A549 (cell line): ENCODE measurements around the gene PCNT. TPM values are rescaled to one million over a fixed set of nuclear protein-coding genes. Genes with fewer than 3 reads are reported as not detected.
"Not testable (repeated sequence)": the region's sequence is repeated elsewhere in the genome, so short reads cannot be mapped to it uniquely, and the experiment has no call there.

Experiments
- ATAC-seq, 2 experiments: fragments of 200-7000 bp in 1 of 2; fragments of >200 bp in 1 of 2; cut with Nextera tagmentation in 1 of 2; cut with Tn5 transposase in 1 of 2; 3 replicates each; pipeline versions ENCODE4 v1.8.0 to v1.9.1; 2018 to 2020; ENCODE audit warnings: mild to moderate bottlenecking in 1 of 2, moderate library complexity in 1 of 2
- CTCF ChIA-PET: fragments of 300-600 bp; sonication (Branson Sonifier 250); formaldehyde crosslinking; extraction: SDS; loops from one replicate; lab custom pipeline; 2021; ENCODE audit warnings: antibody characterized with exemption, inconsistent platforms; lab: Yijun Ruan, JAX
- POLR2A ChIA-PET: fragments of 350-600 bp; formaldehyde crosslinking; extraction: SDS; loops from one replicate; lab custom pipeline; 2021; ENCODE audit warnings: antibody characterized with exemption, inconsistent platforms; lab: Yijun Ruan, JAX
- DNase-seq, 2 experiments: peaks; one replicate each; pipeline versions ENCODE4 v3.0.0 to v3.0.0-alpha.2; 2011 to 2016; ENCODE audit warnings: low read depth in 1 of 2, low spot score in 1 of 2
- FAIRE-seq: peaks from 2 replicates; lab custom pipeline; 2011; peaks lifted over from hg19 to GRCh38; lab: Jason Lieb, UNC
- H3K27ac ChIP-seq, 2 experiments: fragments of >200 bp; sonication (Bioruptor Twin); formaldehyde crosslinking; 3 replicates each; pipeline ENCODE4 v1.5.1; 2016 to 2017
- H3K4me1 ChIP-seq: fragments of >200 bp; sonication (Bioruptor Twin); formaldehyde crosslinking; 3 replicates; pipeline ENCODE4 v1.6.1; 2016
- H3K4me2 ChIP-seq: fragments of >200 bp; sonication (Bioruptor Twin); formaldehyde crosslinking; 3 replicates; pipeline ENCODE4 v1.6.1; 2016
- H3K4me3 ChIP-seq: fragments of >200 bp; sonication (Bioruptor Twin); formaldehyde crosslinking; 3 replicates; pipeline ENCODE4 v1.5.1; 2016
- H3K9me3 ChIP-seq: fragments of >200 bp; sonication (Bioruptor Twin); formaldehyde crosslinking; 3 replicates; pipeline ENCODE4 v1.6.1; 2016
- ATOH8 ChIP-seq: fragments of 250-450 bp; sonication (Bioruptor Pico); IDR thresholded peaks from 2 replicates; pipeline ENCODE4 v1.5.0; 2020; ENCODE audit warnings: low read depth, mild to moderate bottlenecking, moderate library complexity
- CBX8 ChIP-seq: fragments of 200-600 bp; sonication (generic); IDR thresholded peaks from 2 replicates; pipeline ENCODE4 v1.6.1; 2016
- CHD4 ChIP-seq: fragments of 200-600 bp; sonication (generic); IDR thresholded peaks from 2 replicates; pipeline ENCODE4 v1.6.1; 2016; ENCODE audit warnings: antibody characterized with exemption, mild to moderate bottlenecking, borderline replicate concordance
- CTCF ChIP-seq: fragments of >200 bp; sonication (Bioruptor Twin); formaldehyde crosslinking; IDR thresholded peaks from 3 replicates; pipeline ENCODE4 v1.5.1; 2016
- E2F6 ChIP-seq: IDR thresholded peaks from 2 replicates; pipeline ENCODE4 v1.6.1; 2012; ENCODE audit warnings: low read depth, borderline replicate concordance
- EHF ChIP-seq: fragments of 250-450 bp; sonication (Bioruptor Pico); IDR thresholded peaks from 2 replicates; pipeline ENCODE4 v1.5.0; 2020; ENCODE audit warnings: mild to moderate bottlenecking
- ESRRA ChIP-seq: fragments of 150-350 bp; IDR thresholded peaks from 2 replicates; pipeline ENCODE4 v1.6.1; 2014; ENCODE audit warnings: mild to moderate bottlenecking, low read length, borderline replicate concordance
- GATA3 ChIP-seq: IDR thresholded peaks from 2 replicates; pipeline ENCODE4 v1.6.1; 2012; ENCODE audit warnings: borderline replicate concordance
- HES2 ChIP-seq: fragments of >200 bp; sonication (Bioruptor Twin); formaldehyde crosslinking; IDR thresholded peaks from 2 replicates; pipeline ENCODE4 v1.6.1; 2016
- HMGXB4 ChIP-seq: fragments of 250-450 bp; sonication (Bioruptor Pico); IDR thresholded peaks from 2 replicates; pipeline ENCODE4 v1.5.0; 2021; ENCODE audit warnings: mild to moderate bottlenecking, moderate library complexity, borderline replicate concordance
- HOXA7 ChIP-seq: fragments of 250-450 bp; sonication (Bioruptor Pico); IDR thresholded peaks from 2 replicates; pipeline ENCODE4 v1.5.0; 2020; ENCODE audit warnings: mild to moderate bottlenecking, moderate library complexity
- HOXB13 ChIP-seq: fragments of 250-450 bp; sonication (Bioruptor Pico); IDR thresholded peaks from 2 replicates; pipeline ENCODE4 v1.5.0; 2020; ENCODE audit warnings: low read depth, mild to moderate bottlenecking, moderate library complexity
- JUNB ChIP-seq: fragments of >200 bp; sonication (Bioruptor Twin); formaldehyde crosslinking; IDR thresholded peaks from 2 replicates; pipeline ENCODE4 v1.6.1; 2016
- KDM1A ChIP-seq: fragments of 200-600 bp; sonication (generic); IDR thresholded peaks from 2 replicates; pipeline ENCODE4 v1.6.1; 2016; ENCODE audit warnings: low read depth, mild to moderate bottlenecking
- KDM5A ChIP-seq: fragments of 200-600 bp; sonication (generic); IDR thresholded peaks from 2 replicates; pipeline ENCODE4 v1.6.1; 2016; ENCODE audit warnings: antibody characterized with exemption, mild to moderate bottlenecking
- MAZ ChIP-seq: fragments of 150-350 bp; IDR thresholded peaks from 2 replicates; pipeline ENCODE4 v1.6.1; 2014; ENCODE audit warnings: antibody characterized with exemption, low read depth, low read length, borderline replicate concordance
- NFE2L2 ChIP-seq: fragments of 150-350 bp; conservative IDR thresholded peaks from 2 replicates; pipeline ENCODE4 v1.6.1; 2014; ENCODE audit warnings: low read length
- NPAS2 ChIP-seq: fragments of 250-450 bp; sonication (Bioruptor Pico); IDR thresholded peaks from 2 replicates; pipeline ENCODE4 v1.8.0; 2022; ENCODE audit warnings: mild to moderate bottlenecking, moderate library complexity, borderline replicate concordance
- RCOR1 ChIP-seq: fragments of 150-350 bp; IDR thresholded peaks from 2 replicates; pipeline ENCODE4 v1.6.1; 2014; ENCODE audit warnings: antibody characterized with exemption, low read length, low read depth
- ZC3H11A ChIP-seq: fragments of 450-650 bp; IDR thresholded peaks from 2 replicates; pipeline ENCODE4 v1.6.1; 2014; ENCODE audit warnings: antibody characterized with exemption, mild to moderate bottlenecking
- WGBS: methylation state at CpG from one replicate; pipeline ENCODE4 v1.1.6; 2017; ENCODE audit errors: missing lambda C conversion rate; 5-methylcytosine and 5-hydroxymethylcytosine counted together
- polyA plus RNA-seq, 4 experiments: library from polyadenylated mRNA; depleted of rRNA in 3 of 4; stranded (reverse); fragments of >200 nt; fragmentation: RNase III in 1 of 4; extraction: RNeasy Plus Mini Kit Qiagen cat#74134 plus additional on column Dnase treatment in 1 of 4; gene quantifications; 2 replicates in 3 of 4; 3 replicates in 1 of 4; pipeline ENCODE4 v1.2.3, GENCODE V29; 2011 to 2017

PCNT gene
- polyA plus RNA-seq, 2 of the 4 experiments (the other 2 are of a cell fraction), result 11.1 to 14.6 TPM

GRCh38 chr21:46401186-46401910 is 77.4 kb downstream of the PCNT start:
- TF ChIP-seq NFE2L2, result no peak
- TF ChIP-seq EHF (CRISPR knock-in tag), result no peak
- TF ChIP-seq ESRRA, result no peak
- TF ChIP-seq CTCF, result no peak
- no peak for TF ChIP-seq ZC3H11A
- no peak for TF ChIP-seq JUNB
- FAIRE-seq, result no peak
- POLR2A ChIA-PET, result no interaction called here
- no peak overlapping the region for H3K4me2 ChIP-seq
- no peak overlapping the region for H3K4me3 ChIP-seq
- 91% methylated on average over 12 of the region's 13 CpGs for WGBS
- no peak overlapping the region for H3K27ac ChIP-seq
- CTCF ChIA-PET, result interaction anchor here (1.5 kb wide), 1 partner anchor 12 kb away, joined by 4 read pairs; no protein-coding TSS in a partner anchor
- no peaks in the 10 kb centered on the region for H3K9me3 ChIP-seq
- no peak for DNase-seq
- ATAC-seq, result no peak
- H3K4me1 ChIP-seq, result no peaks in the 10 kb centered on the region

- DNase-seq, result no peak
- no peaks in the 10 kb centered on the region for H3K9me3 ChIP-seq
- 92% methylated on average over 13 of the region's 15 CpGs for WGBS
- H3K4me2 ChIP-seq, result no peak overlapping the region
- no peak overlapping the region for H3K27ac ChIP-seq
- ChIA-PET POLR2A (no interaction called here), CTCF (no interaction called here)
- H3K4me1 ChIP-seq, result no peaks in the 10 kb centered on the region
- no peak overlapping the region for H3K4me3 ChIP-seq
- no peak for FAIRE-seq
- ATAC-seq, result no peak
- TF ChIP-seq CBX8, result no peak
- TF ChIP-seq HOXB13 (CRISPR knock-in tag), result no peak
- no peak for TF ChIP-seq HMGXB4
- no peak for TF ChIP-seq ATOH8
- no peak for TF ChIP-seq RCOR1
- TF ChIP-seq E2F6, result no peak
- no peak for TF ChIP-seq CHD4
- TF ChIP-seq HOXA7 (CRISPR knock-in tag), result no peak
- TF ChIP-seq GATA3, result no peak
- TF ChIP-seq KDM5A, result no peak
- TF ChIP-seq NPAS2, result no peak
- no peak for TF ChIP-seq KDM1A
- no peak for TF ChIP-seq HES2
- TF ChIP-seq MAZ, result no peak
Observed at GRCh38 chr21:46402421-46402820, 78.5 kb downstream of the PCNT start.

- DNase-seq, ATAC-seq, H3K9me3 ChIP-seq, H3K4me2 ChIP-seq, FAIRE-seq, H3K4me3 ChIP-seq, CTCF ChIA-PET, H3K4me1 ChIP-seq, POLR2A ChIA-PET, H3K27ac ChIP-seq: not testable (repeated sequence)
- WGBS, result 94% methylated on average over 47 of the region's 47 CpGs
Observed at GRCh38 chr21:46403234-46403811, 79.4 kb downstream of the PCNT start.
